Prostate gland (tissue), 2 donors: ENCODE results near the gene PIGC. TPM values are rescaled to one million over a fixed set of nuclear protein-coding genes. Genes with fewer than 3 reads are reported as not detected.

ENCODE experiments used
- DNase-seq: peaks from one replicate; pipeline ENCODE4 v3.0.0-alpha.2; 2019; ENCODE audit warnings: low spot score
- H3K27ac ChIP-seq, 2 donors: fragments of 200-600 bp; sonication (generic); 2 replicates each; pipeline ENCODE4 v1.5.1; 2017 to 2019
- H3K27me3 ChIP-seq: fragments of 200-600 bp; sonication (generic); replicated peaks from 2 replicates; pipeline ENCODE4 v1.5.1; 2019; ENCODE audit not compliant: insufficient read depth
- H3K36me3 ChIP-seq, 2 donors: fragments of 200-600 bp; sonication (generic); 1 replicate in 1 of 2; 2 replicates in 1 of 2; pipeline versions ENCODE4 v1.5.1 to v1.8.1; 2017 to 2019
- H3K4me1 ChIP-seq: fragments of 200-600 bp; sonication (generic); replicated peaks from 2 replicates; pipeline ENCODE4 v1.5.1; 2019
- H3K4me3 ChIP-seq, 2 donors: fragments of 200-600 bp; sonication (generic); 2 replicates each; pipeline ENCODE4 v1.5.1; 2017 to 2019
- H3K9me3 ChIP-seq: fragments of 200-600 bp; sonication (generic); 2 replicates; pipeline ENCODE4 v1.5.1; 2017
- CTCF ChIP-seq, 4 experiments: fragments of 200-600 bp in 2 of 4; fragments of 450-650 bp in 2 of 4; sonication (generic) in 2 of 4; IDR thresholded peaks; 1 replicate in 3 of 4; 2 replicates in 1 of 4; pipeline ENCODE4 v1.5.1; 2016 to 2019; ENCODE audit warnings: antibody characterized with exemption in 4 of 4, mild to moderate bottlenecking in 2 of 4, moderate library complexity in 2 of 4
- POLR2A ChIP-seq: fragments of 450-650 bp; IDR thresholded peaks from one replicate; pipeline ENCODE4 v1.6.1; 2016; ENCODE audit warnings: antibody characterized with exemption, mild to moderate bottlenecking
- POLR2AphosphoS5 ChIP-seq: sonication (generic); formaldehyde crosslinking; IDR thresholded peaks from one replicate; pipeline ENCODE4 v1.6.1; 2017; ENCODE audit warnings: antibody characterized with exemption
- WGBS: methylation state at CpG from one replicate; pipeline ENCODE4 v1.1.5; 2018; 5-methylcytosine and 5-hydroxymethylcytosine counted together
- intact Hi-C: fragments of 100-400 bp; cut with DNase I; formaldehyde crosslinking; loops from one replicate; pipeline ENCODE4 v1.14.2; 2022
- total RNA-seq, 2 donors: library from RNA; depleted of rRNA; stranded (reverse); fragments of >200 nt; gene quantifications; one replicate each; pipeline ENCODE4 v1.1.0, GENCODE V29; 2016

The PIGC gene
- total RNA-seq, 2 donors from 2014 or later: 24.1 to 34.1 TPM

DNA sequence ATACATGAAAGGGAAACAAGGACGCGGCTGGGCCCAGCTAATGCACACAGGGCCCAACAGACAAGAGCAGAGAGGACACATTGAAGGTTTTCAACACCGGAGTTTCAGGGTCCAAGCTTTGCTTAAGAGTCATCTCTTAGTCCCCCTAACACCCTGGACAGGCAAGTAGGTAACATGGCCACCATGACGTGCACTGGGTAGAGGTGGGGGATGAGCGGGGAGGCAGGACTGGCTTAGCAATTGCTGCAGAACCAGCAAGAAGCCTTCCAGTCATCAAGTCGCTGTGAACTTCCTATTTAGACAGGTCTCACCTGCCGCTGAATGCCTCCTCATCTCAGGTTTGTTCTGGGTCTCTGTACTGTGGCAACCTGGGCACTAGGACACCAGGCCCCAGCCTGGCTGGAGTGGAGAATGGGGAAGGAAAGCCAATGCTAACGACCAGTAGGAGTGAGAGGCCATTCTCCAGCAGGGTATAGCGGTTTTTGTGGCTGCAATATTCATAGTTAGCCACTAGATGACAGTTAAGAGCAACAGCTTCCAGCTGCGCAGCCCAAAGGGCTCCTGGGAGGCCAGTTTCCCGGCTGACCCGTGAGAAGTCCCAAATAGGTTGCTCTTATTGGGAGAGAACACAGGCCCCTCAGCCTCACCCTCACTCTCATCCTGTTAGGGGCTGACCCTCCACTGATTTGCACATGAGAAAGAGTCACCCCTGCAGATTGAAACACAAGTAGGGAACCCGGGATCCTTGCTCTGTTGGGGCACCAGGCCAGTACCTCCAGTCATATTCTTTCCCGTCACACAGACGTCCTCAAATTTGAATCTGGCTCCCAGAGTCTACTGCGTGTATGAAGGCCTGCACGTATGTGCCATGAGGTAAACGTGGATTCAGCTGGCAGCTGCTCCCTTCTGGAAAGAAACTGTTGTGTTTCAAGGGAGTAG is 6.0 kb upstream of the PIGC start:
- Histone ChIP-seq H3K4me3 (no peak overlapping the region), H3K9me3 (no peaks in the 10 kb centered on the region), H3K36me3 (no peaks in the 10 kb centered on the region), H3K27me3 (no peaks in the 10 kb centered on the region), H3K4me1 (no peaks in the 10 kb centered on the region), H3K27ac (no peak overlapping the region)
- intact Hi-C loops: loop anchor here (5.0 to 10.0 kb wide), 3 partner anchors 82 to 645 kb away; partner anchors contain the start of gene SUCO
- no peak for TF ChIP-seq POLR2AphosphoS5
- peak; percentile 48 to 78 (median 73) for TF ChIP-seq CTCF (IDR thresholded peaks at IDR 0.05)
- 56% methylated on average over 18 of the region's 18 CpGs for WGBS
- no peak for DNase-seq

- no peak for TF ChIP-seq POLR2A
- TF ChIP-seq POLR2AphosphoS5: no peak
- no peak for TF ChIP-seq CTCF (IDR thresholded peaks at IDR 0.05)
- no peak for DNase-seq
These were observed 5.2 kb upstream of the PIGC start for GRCh38 chr1:172448995-172449584.

GRCh38 chr1:172447641-172448040 is 3.8 kb upstream of the PIGC start:
- TF ChIP-seq POLR2AphosphoS5: peak; percentile 40
- TF ChIP-seq POLR2A: no peak
- no peaks in the 10 kb centered on the region for H3K36me3 ChIP-seq
- H3K27me3 ChIP-seq: no peaks in the 10 kb centered on the region
- peak; percentile 50 for DNase-seq
- H3K27ac ChIP-seq: no peak overlapping the region
- no peak overlapping the region for H3K4me3 ChIP-seq
- intact Hi-C loops: loop anchor here (5.0 to 10.0 kb wide), 2 partner anchors 270 to 643 kb away; no protein-coding TSS in a partner anchor
- H3K4me1 ChIP-seq: no peaks in the 10 kb centered on the region
- 58% methylated on average over 2 of the region's 2 CpGs for WGBS
- H3K9me3 ChIP-seq: no peaks in the 10 kb centered on the region

More at GRCh38 chr1:172448995-172449584, 5.2 kb upstream of the PIGC start:
- Histone ChIP-seq H3K27me3 (no peaks in the 10 kb centered on the region), H3K9me3 (no peaks in the 10 kb centered on the region), H3K4me1 (no peaks in the 10 kb centered on the region), H3K36me3 (no peaks in the 10 kb centered on the region), H3K4me3 (no peak overlapping the region), H3K27ac (no peak overlapping the region)
- WGBS: 64% methylated on average over 6 of the region's 6 CpGs
- intact Hi-C loops: loop anchor here (5.0 to 10.0 kb wide), 2 partner anchors 268 to 644 kb away; no protein-coding TSS in a partner anchor

DNA sequence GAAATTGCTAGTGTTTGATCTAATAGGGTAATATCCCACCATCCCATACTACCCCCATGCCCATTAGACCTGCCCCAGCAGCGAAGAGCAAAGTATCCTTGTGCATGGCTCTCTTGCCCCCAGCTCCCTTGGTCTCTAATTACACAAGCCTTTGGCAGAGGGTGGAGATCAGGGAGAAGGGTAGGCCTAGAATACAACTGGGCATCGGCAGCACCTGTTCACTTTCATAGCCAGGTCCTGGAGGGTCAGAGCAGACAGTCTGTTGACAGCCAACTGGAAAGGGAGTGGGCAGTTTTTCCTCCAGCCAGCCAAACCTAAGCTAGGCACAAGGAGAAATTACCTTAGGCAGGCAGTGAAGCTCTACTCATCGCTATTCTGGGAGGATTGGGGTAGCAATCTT is 2.7 kb upstream of the PIGC start:
- Histone ChIP-seq H3K4me1 (no peaks in the 10 kb centered on the region), H3K4me3 (no peak overlapping the region), H3K27ac (no peak overlapping the region), H3K36me3 (no peaks in the 10 kb centered on the region), H3K9me3 (no peaks in the 10 kb centered on the region), H3K27me3 (no peaks in the 10 kb centered on the region)
- no peak for DNase-seq
- WGBS: 90% methylated on average over 3 of the region's 3 CpGs
- no peak for TF ChIP-seq POLR2A
- TF ChIP-seq CTCF (IDR thresholded peaks at IDR 0.05): no peak
- no peak for TF ChIP-seq POLR2AphosphoS5
- intact Hi-C loops: loop anchor here (5.0 to 10.0 kb wide), 2 partner anchors 271 to 642 kb away; no protein-coding TSS in a partner anchor

GRCh38 chr1:172442843-172443565 is 865 bp downstream of the PIGC start:
- WGBS: 66% methylated on average over 3 of the region's 3 CpGs

More at GRCh38 chr1:172442843-172443565, 865 bp downstream of the PIGC start:
- Histone ChIP-seq H3K9me3 (no peaks in the 10 kb centered on the region), H3K27ac (peak overlapping the region in 1 of 2 donors; percentile 83), H3K27me3 (no peaks in the 10 kb centered on the region), H3K36me3 (no peaks in the 10 kb centered on the region), H3K4me3 (peak overlapping the region; percentile 87 to 93), H3K4me1 (no peaks in the 10 kb centered on the region)
- intact Hi-C loops: loop anchor here (10.0 kb wide), 1 partner anchor 638 kb away; no protein-coding TSS in a partner anchor
- TF ChIP-seq POLR2A (no peak), POLR2AphosphoS5 (no peak), CTCF (IDR thresholded peaks at IDR 0.05) (no peak)
- no peak for DNase-seq
